SK-N-SH (cell line): ENCODE results near the gene IDH3B. TPM values are rescaled to one million over a fixed set of nuclear protein-coding genes. Genes with fewer than 3 reads are reported as not detected.

Experiments
- CTCF ChIA-PET: fragments of 300-600, 350-600 bp; formaldehyde crosslinking; extraction: SDS; loops from one replicate; lab custom pipeline; 2021; lab: Yijun Ruan, JAX
- POLR2A ChIA-PET: fragments of 350-600 bp; sonication (Branson Sonifier 250); formaldehyde crosslinking; extraction: SDS; loops from one replicate; lab custom pipeline; 2020; ENCODE audit warnings: antibody characterized with exemption, inconsistent platforms; lab: Yijun Ruan, JAX
- DNase-seq: peaks from one replicate; pipeline ENCODE4 v3.0.0; 2012
- H2AFZ ChIP-seq: fragments of 200-600 bp; sonication (generic); 2 replicates; pipeline ENCODE4 v1.8.1; 2016; ENCODE audit warnings: antibody characterized with exemption, mild to moderate bottlenecking, low read depth
- H3F3A ChIP-seq: fragments of 200-600 bp; sonication (generic); replicated peaks from 2 replicates; pipeline ENCODE3; 2016; ENCODE audit warnings: antibody characterized with exemption, mild to moderate bottlenecking; ENCODE audit not compliant: insufficient read depth
- H3K27ac ChIP-seq, 2 experiments: fragments of 200-500 bp in 1 of 2; fragments of 200-600 bp in 1 of 2; sonication (Bioruptor generic) in 1 of 2; sonication (generic), shearing (Covaris generic) in 1 of 2; 2 replicates each; pipeline versions ENCODE4 v1.5.1 to v1.6.1; 2014 to 2016; ENCODE audit warnings: low read depth in 2 of 2, inconsistent platforms in 1 of 2, low read length in 1 of 2, mild to moderate bottlenecking in 1 of 2, mixed read lengths in 1 of 2
- H3K27me3 ChIP-seq: fragments of 200-600 bp; sonication (generic), shearing (Covaris generic); 2 replicates; pipeline ENCODE4 v1.6.1; 2016; ENCODE audit warnings: mixed run types; ENCODE audit not compliant: insufficient read depth
- H3K36me3 ChIP-seq, 2 experiments: fragments of 200-500 bp in 1 of 2; fragments of 200-600 bp in 1 of 2; sonication (Bioruptor generic) in 1 of 2; sonication (generic) in 1 of 2; replicated peaks in 1 of 2; 2 replicates each; pipeline versions ENCODE3 to v1.5.1; 2014 to 2016; ENCODE audit warnings: low read length in 1 of 2, mild to moderate bottlenecking in 1 of 2; ENCODE audit not compliant: insufficient read depth in 2 of 2, control insufficient read depth in 1 of 2
- H3K4me1 ChIP-seq, 2 experiments: fragments of 200-500 bp in 1 of 2; fragments of 200-600 bp in 1 of 2; sonication (Bioruptor generic) in 1 of 2; sonication (generic), shearing (Covaris generic) in 1 of 2; 2 replicates each; pipeline versions ENCODE4 v1.5.1 to v1.6.1; 2014 to 2016; ENCODE audit warnings: low read depth in 1 of 2, low read length in 1 of 2, mixed run types in 1 of 2; ENCODE audit not compliant: insufficient read depth in 2 of 2, control insufficient read depth in 1 of 2
- H3K4me2 ChIP-seq: fragments of 200-600 bp; sonication (generic), shearing (Covaris generic); 2 replicates; pipeline ENCODE4 v1.6.1; 2017; ENCODE audit warnings: mixed run types
- H3K4me3 ChIP-seq, 2 experiments: fragments of 200-500 bp in 1 of 2; fragments of 200-600 bp in 1 of 2; sonication (Bioruptor generic) in 1 of 2; sonication (generic), shearing (Covaris generic) in 1 of 2; 2 replicates each; pipeline versions ENCODE4 v1.5.1 to v1.8.1; 2014 to 2016; ENCODE audit warnings: low read depth in 2 of 2, inconsistent platforms in 1 of 2, low read length in 1 of 2, mild to moderate bottlenecking in 1 of 2, mixed read lengths in 1 of 2, moderate library complexity in 1 of 2
- H3K79me2 ChIP-seq: fragments of 200-600 bp; sonication (generic); 2 replicates; pipeline ENCODE4 v1.8.1; 2017; ENCODE audit warnings: mild to moderate bottlenecking; ENCODE audit not compliant: insufficient read depth
- H3K9ac ChIP-seq: fragments of 200-600 bp; sonication (generic); 2 replicates; pipeline ENCODE4 v1.6.1; 2017; ENCODE audit warnings: mixed run types
- H3K9me2 ChIP-seq: fragments of 200-600 bp; sonication (generic); 2 replicates; pipeline ENCODE4 v1.6.1; 2017; ENCODE audit warnings: mixed run types
- H3K9me3 ChIP-seq: fragments of 200-600 bp; sonication (generic); 2 replicates; pipeline ENCODE4 v1.6.1; 2017; ENCODE audit warnings: mixed run types, mild to moderate bottlenecking, moderate library complexity
- H4K20me1 ChIP-seq: fragments of 200-600 bp; sonication (generic); 2 replicates; pipeline ENCODE4 v1.6.1; 2017; ENCODE audit warnings: mild to moderate bottlenecking, mixed run types; ENCODE audit not compliant: insufficient read depth
- CTCF ChIP-seq: fragments of 200-600 bp; sonication (generic); IDR thresholded peaks from 2 replicates; pipeline ENCODE4 v1.6.1; 2017; ENCODE audit warnings: antibody characterized with exemption, mild to moderate bottlenecking, moderate library complexity
- ELF1 ChIP-seq: IDR thresholded peaks from 2 replicates; pipeline ENCODE4 v1.4.0; 2012
- EP300 ChIP-seq, 2 experiments: IDR thresholded peaks; 2 replicates each; pipeline versions ENCODE4 v1.4.0 to v1.6.1; 2012; ENCODE audit warnings: borderline replicate concordance in 1 of 2, low read depth in 1 of 2, low read length in 1 of 2
- GABPA ChIP-seq: IDR thresholded peaks from 2 replicates; pipeline ENCODE4 v1.4.0; 2012; ENCODE audit warnings: low read depth, mild to moderate bottlenecking
- GATA2 ChIP-seq: sonication (generic); formaldehyde crosslinking; IDR thresholded peaks from 2 replicates; pipeline ENCODE4 v1.5.0; 2020; ENCODE audit warnings: mild to moderate bottlenecking, missing genetic modification reagents
- IRF3 ChIP-seq: fragments of 150-350 bp; IDR thresholded peaks from 2 replicates; pipeline ENCODE4 v1.6.1; 2016; ENCODE audit warnings: mild to moderate bottlenecking, low read depth, low read length
- MAX ChIP-seq: IDR thresholded peaks from 2 replicates; pipeline ENCODE4 v1.4.0; 2012; ENCODE audit warnings: low read depth
- MEF2A ChIP-seq: IDR thresholded peaks from 2 replicates; pipeline ENCODE4 v1.4.0; 2012; ENCODE audit warnings: low read depth, borderline replicate concordance
- MXI1 ChIP-seq: IDR thresholded peaks from 2 replicates; pipeline ENCODE4 v1.6.1; 2012; ENCODE audit warnings: mild to moderate bottlenecking, low read depth, low read length, improper control_type of control experiment
- RAD21 ChIP-seq: IDR thresholded peaks from 2 replicates; pipeline ENCODE4 v1.6.1; 2012; ENCODE audit warnings: mild to moderate bottlenecking, low read length
- RCOR1 ChIP-seq: fragments of 150-350 bp; IDR thresholded peaks from 2 replicates; pipeline ENCODE4 v1.6.1; 2017; ENCODE audit warnings: antibody characterized with exemption, low read length
- TCF12 ChIP-seq: IDR thresholded peaks from 2 replicates; pipeline ENCODE4 v1.4.0; 2012
- WGBS: methylation state at CpG from one replicate; pipeline ENCODE4 v1.1.6; 2017; ENCODE audit warnings: low lambda C conversion rate; 5-methylcytosine and 5-hydroxymethylcytosine counted together
- polyA plus RNA-seq, 3 experiments: library from polyadenylated mRNA; depleted of rRNA; stranded (reverse); fragments of >200 nt; gene quantifications; 2 replicates each; pipeline ENCODE4 v1.2.3, GENCODE V29; 2012

The IDH3B gene
- polyA plus RNA-seq, 1 of the 3 experiments (the other 2 are of a cell fraction): 233 TPM

GRCh38 chr20:2695206-2695983 lies 31.4 kb upstream of the IDH3B start:
- Histone ChIP-seq H3K9me2 (no peaks in the 10 kb centered on the region), H3K27ac (no peak overlapping the region), H2AFZ (no peak overlapping the region), H4K20me1 (peaks cover 7% of the 10 kb centered on the region; the same call in 1 of the 2 replicates), H3K4me1 (peaks cover 0 to 37% of the 10 kb centered on the region in 2 experiments; a peak in 1 of 4 replicates), H3K27me3 (no peaks in the 10 kb centered on the region), H3K4me2 (no peak overlapping the region), H3K9ac (no peak overlapping the region), H3F3A (peaks cover 7% of the 10 kb centered on the region), H3K79me2 (no peaks in the 10 kb centered on the region; the same call in 1 of the 2 replicates), H3K4me3 (no peak overlapping the region), H3K36me3 (no peaks in the 10 kb centered on the region), H3K9me3 (no peaks in the 10 kb centered on the region)
- WGBS: 83% methylated on average over 10 of the region's 13 CpGs
- TF ChIP-seq GABPA: no peak
- TF ChIP-seq MXI1: no peak
- no peak for TF ChIP-seq TCF12
- TF ChIP-seq GATA2: no peak
- no peak for TF ChIP-seq RCOR1
- no peak for TF ChIP-seq IRF3
- TF ChIP-seq CTCF: no peak
- no peak for TF ChIP-seq RAD21
- POLR2A ChIA-PET: interaction anchor here (0.6 to 0.8 kb wide), 2 partner anchors 42 to 1492 kb away, joined by 3 to 7 read pairs; partner anchors contain the start of gene C20orf202
- CTCF ChIA-PET: no interaction called here
- DNase-seq: no peak

GRCh38 chr20:2694519-2694918 lies 30.5 kb upstream of the IDH3B start:
- no peak overlapping the region for H3K27ac ChIP-seq
- H3K27me3 ChIP-seq: no peaks in the 10 kb centered on the region
- CTCF ChIA-PET: interaction anchor here (0.9 kb wide), 1 partner anchor 48 kb away, joined by 4 read pairs; no protein-coding TSS in a partner anchor
- DNase-seq: no peak
- H2AFZ ChIP-seq: no peak overlapping the region
- H3F3A ChIP-seq: peaks cover 7% of the 10 kb centered on the region
- peak overlapping the region; percentile 71; the same call in 1 of the 2 replicates for H3K4me2 ChIP-seq
- TF ChIP-seq MAX (no peak), EP300 (IDR thresholded peaks at IDR 0.05; ENCODE audit: borderline replicate concordance in 1 of 2, low read depth in 1 of 2, low read length in 1 of 2) (no peak), ELF1 (no peak), MEF2A (no peak)
- H3K36me3 ChIP-seq: no peaks in the 10 kb centered on the region
- no peaks in the 10 kb centered on the region for H3K9me3 ChIP-seq
- no peaks in the 10 kb centered on the region for H3K9me2 ChIP-seq
- no peak overlapping the region for H3K9ac ChIP-seq
- no peaks in the 10 kb centered on the region; the same call in 1 of the 2 replicates for H3K79me2 ChIP-seq
- peaks cover 0 to 37% of the 10 kb centered on the region in 2 experiments; a peak in 1 of 4 replicates for H3K4me1 ChIP-seq
- H3K4me3 ChIP-seq: no peak overlapping the region
- WGBS: 97% methylated on average over 11 of the region's 13 CpGs
- POLR2A ChIA-PET: interaction anchor here (0.6 to 0.8 kb wide), 2 partner anchors 41 to 1491 kb away, joined by 3 to 7 read pairs; partner anchors contain the start of gene C20orf202
- H4K20me1 ChIP-seq: peaks cover 7% of the 10 kb centered on the region; the same call in 1 of the 2 replicates
